Loucy (cell line): Measurements from ENCODE around the gene PHACTR2.

Source experiments
- EZH2phosphoT487 ChIP-seq: fragments of 200-600 bp; IDR thresholded peaks from 2 replicates; pipeline ENCODE4 v1.6.1; 2018; ENCODE audit warnings: antibody characterized with exemption, mild to moderate bottlenecking, moderate library complexity, borderline replicate concordance
- TF ChIP-seq, protein P1 (sequence below): fragments of 200-600 bp; sonication (generic); conservative IDR thresholded peaks from 2 replicates; pipeline ENCODE4 v1.5.1; 2014; ENCODE audit warnings: mild to moderate bottlenecking, antibody characterized with exemption, low read length

DNA sequence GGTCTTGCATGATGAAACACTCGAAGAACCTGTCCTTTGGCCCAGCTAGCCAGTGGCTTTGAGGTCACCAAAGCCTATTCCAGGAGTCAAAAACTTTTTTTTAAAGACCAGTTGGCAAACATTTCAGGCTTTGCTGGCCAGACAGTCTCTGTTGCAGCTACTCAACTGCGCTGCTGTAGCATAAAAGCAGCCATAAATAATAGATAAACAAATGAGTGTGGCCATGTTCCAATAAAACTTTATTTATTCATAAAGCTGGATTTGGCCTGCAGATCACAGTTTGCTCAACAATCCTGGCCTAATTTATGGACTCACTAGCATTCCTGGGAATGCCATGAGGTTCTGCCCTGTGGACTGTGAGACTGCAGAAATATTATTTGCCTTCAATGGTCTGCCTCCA is 96.6 kb downstream of the PHACTR2 start:
- TF ChIP-seq, protein P1, sequence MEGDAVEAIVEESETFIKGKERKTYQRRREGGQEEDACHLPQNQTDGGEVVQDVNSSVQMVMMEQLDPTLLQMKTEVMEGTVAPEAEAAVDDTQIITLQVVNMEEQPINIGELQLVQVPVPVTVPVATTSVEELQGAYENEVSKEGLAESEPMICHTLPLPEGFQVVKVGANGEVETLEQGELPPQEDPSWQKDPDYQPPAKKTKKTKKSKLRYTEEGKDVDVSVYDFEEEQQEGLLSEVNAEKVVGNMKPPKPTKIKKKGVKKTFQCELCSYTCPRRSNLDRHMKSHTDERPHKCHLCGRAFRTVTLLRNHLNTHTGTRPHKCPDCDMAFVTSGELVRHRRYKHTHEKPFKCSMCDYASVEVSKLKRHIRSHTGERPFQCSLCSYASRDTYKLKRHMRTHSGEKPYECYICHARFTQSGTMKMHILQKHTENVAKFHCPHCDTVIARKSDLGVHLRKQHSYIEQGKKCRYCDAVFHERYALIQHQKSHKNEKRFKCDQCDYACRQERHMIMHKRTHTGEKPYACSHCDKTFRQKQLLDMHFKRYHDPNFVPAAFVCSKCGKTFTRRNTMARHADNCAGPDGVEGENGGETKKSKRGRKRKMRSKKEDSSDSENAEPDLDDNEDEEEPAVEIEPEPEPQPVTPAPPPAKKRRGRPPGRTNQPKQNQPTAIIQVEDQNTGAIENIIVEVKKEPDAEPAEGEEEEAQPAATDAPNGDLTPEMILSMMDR, result no peak
- no peak for TF ChIP-seq EZH2phosphoT487
